Astrocyte (in vitro differentiated cells and primary cell): ENCODE data around the gene PLD1. TPM values are rescaled to one million over a fixed set of nuclear protein-coding genes. Genes with fewer than 3 reads are reported as not detected.

Source experiments
- DNase-seq: peaks from one replicate; pipeline ENCODE4 v3.0.0-alpha.2; 2010; ENCODE audit warnings: low read depth
- FAIRE-seq: peaks from 2 replicates; lab custom pipeline; 2011; peaks lifted over from hg19 to GRCh38; lab: Jason Lieb, UNC
- H2AFZ ChIP-seq: 2 replicates; pipeline ENCODE4 v1.6.0; 2012; ENCODE audit warnings: low read depth, low read length, inconsistent platforms
- H3K27ac ChIP-seq: 2 replicates; pipeline ENCODE4 v1.5.1; 2011; ENCODE audit warnings: low read depth, low read length, inconsistent platforms
- H3K27me3 ChIP-seq: 2 replicates; pipeline ENCODE4 v1.6.0; 2011; ENCODE audit warnings: low read length, inconsistent platforms; ENCODE audit not compliant: insufficient read depth
- H3K36me3 ChIP-seq: 2 replicates; pipeline ENCODE4 v1.5.1; 2011; ENCODE audit warnings: low read length, inconsistent platforms; ENCODE audit not compliant: insufficient read depth
- H3K4me1 ChIP-seq: 2 replicates; pipeline ENCODE4 v1.5.1; 2011; ENCODE audit warnings: low read length, inconsistent platforms; ENCODE audit not compliant: insufficient read depth
- H3K4me2 ChIP-seq: 2 replicates; pipeline ENCODE4 v1.6.0; 2012; ENCODE audit warnings: low read length, inconsistent platforms
- H3K4me3 ChIP-seq: 2 replicates; pipeline ENCODE4 v1.5.1; 2011; ENCODE audit warnings: low read depth, mild to moderate bottlenecking, low read length, inconsistent platforms; ENCODE audit not compliant: insufficient read depth
- H3K79me2 ChIP-seq: 2 replicates; pipeline ENCODE4 v1.6.0; 2012; ENCODE audit warnings: mild to moderate bottlenecking, low read length, inconsistent platforms; ENCODE audit not compliant: insufficient read depth
- H3K9ac ChIP-seq: 2 replicates; pipeline ENCODE4 v1.6.0; 2012; ENCODE audit warnings: mild to moderate bottlenecking, low read length, inconsistent platforms
- H3K9me3 ChIP-seq: 2 replicates; pipeline ENCODE4 v1.5.1; 2012; ENCODE audit warnings: low read depth, mild to moderate bottlenecking, low read length, inconsistent platforms; ENCODE audit not compliant: insufficient read depth
- H4K20me1 ChIP-seq: 2 replicates; pipeline ENCODE4 v1.6.0; 2012; ENCODE audit warnings: low read length, inconsistent platforms; ENCODE audit not compliant: insufficient read depth
- H3K27ac Mint-ChIP-seq: one replicate; pipeline ENCODE4 v1.8.0; 2021; ENCODE audit warnings: mild to moderate bottlenecking, mixed read lengths; ENCODE audit not compliant: unreplicated experiment
- H3K27me3 Mint-ChIP-seq: one replicate; pipeline ENCODE4 v1.8.0; 2021; ENCODE audit warnings: low read depth, mixed read lengths; ENCODE audit not compliant: unreplicated experiment
- H3K36me3 Mint-ChIP-seq: one replicate; pipeline ENCODE4 v1.8.0; 2021; ENCODE audit warnings: low read depth, mixed read lengths; ENCODE audit not compliant: unreplicated experiment
- H3K4me1 Mint-ChIP-seq: one replicate; pipeline ENCODE4 v1.8.0; 2021; ENCODE audit warnings: low read depth, mixed read lengths; ENCODE audit not compliant: unreplicated experiment
- H3K4me3 Mint-ChIP-seq: one replicate; pipeline ENCODE4 v1.8.0; 2021; ENCODE audit warnings: mild to moderate bottlenecking, moderate library complexity, mixed read lengths; ENCODE audit not compliant: unreplicated experiment
- H3K9me3 Mint-ChIP-seq: one replicate; pipeline ENCODE4 v1.8.0; 2021; ENCODE audit warnings: mild to moderate bottlenecking, mixed read lengths; ENCODE audit not compliant: unreplicated experiment
- CTCF ChIP-seq: IDR thresholded peaks from 2 replicates; pipeline ENCODE4 v1.5.1; 2011; ENCODE audit warnings: low read depth, mild to moderate bottlenecking, inconsistent platforms, low read length, moderate library complexity; ENCODE audit not compliant: insufficient read depth
- EZH2 ChIP-seq: IDR thresholded peaks from 2 replicates; pipeline ENCODE4 v1.6.1; 2012; ENCODE audit warnings: mild to moderate bottlenecking, low read length, inconsistent platforms; ENCODE audit not compliant: insufficient read depth
- total RNA-seq: library from RNA; stranded (reverse); gene quantifications from 2 replicates; pipeline ENCODE4 v1.2.1, GENCODE V29; 2021

The PLD1 gene
- total RNA-seq, 1 donor from 2014 or later, result 21.5 TPM

DNA sequence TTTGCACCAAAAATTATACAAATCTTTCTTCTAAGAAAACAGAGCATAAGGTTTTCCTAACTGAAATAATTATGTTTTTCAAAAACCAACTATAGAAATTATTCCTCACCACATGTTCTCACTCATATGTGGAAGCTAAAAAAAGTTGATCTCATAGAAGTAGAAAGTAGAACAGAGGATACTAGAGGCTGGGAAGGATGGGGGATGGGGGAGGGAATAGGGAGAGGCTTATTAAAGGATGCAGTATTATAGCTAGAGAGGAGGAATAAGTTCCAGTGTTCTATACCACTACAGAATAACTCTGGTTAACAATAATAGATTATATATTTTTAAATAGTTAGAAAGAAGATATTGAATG, 20.2 kb upstream of the PLD1 start:
- no peaks in the 10 kb centered on the region for H3K9me3 ChIP-seq
- H3K4me1 Mint-ChIP-seq, result peaks cover 9% of the 10 kb centered on the region
- DNase-seq, result no peak
- H3K9ac ChIP-seq, result no peak overlapping the region
- no peak overlapping the region for H3K27ac Mint-ChIP-seq
- H3K4me2 ChIP-seq, result no peak overlapping the region
- H3K4me3 ChIP-seq, result no peak overlapping the region
- no peaks in the 10 kb centered on the region for H3K27me3 ChIP-seq
- no peaks in the 10 kb centered on the region for H3K36me3 ChIP-seq
- TF ChIP-seq CTCF (no peak), EZH2 (no peak)
- H3K79me2 ChIP-seq, result no peaks in the 10 kb centered on the region
- H3K9me3 Mint-ChIP-seq, result no peaks in the 10 kb centered on the region
- peaks cover 8% of the 10 kb centered on the region for H3K4me1 ChIP-seq
- peaks cover 2% of the 10 kb centered on the region for H3K36me3 Mint-ChIP-seq
- H3K27ac ChIP-seq, result no peak overlapping the region
- no peak for FAIRE-seq
- peaks cover 4% of the 10 kb centered on the region for H3K27me3 Mint-ChIP-seq
- H4K20me1 ChIP-seq, result no peaks in the 10 kb centered on the region
- H3K4me3 Mint-ChIP-seq, result no peak overlapping the region
- no peak overlapping the region for H2AFZ ChIP-seq

DNA sequence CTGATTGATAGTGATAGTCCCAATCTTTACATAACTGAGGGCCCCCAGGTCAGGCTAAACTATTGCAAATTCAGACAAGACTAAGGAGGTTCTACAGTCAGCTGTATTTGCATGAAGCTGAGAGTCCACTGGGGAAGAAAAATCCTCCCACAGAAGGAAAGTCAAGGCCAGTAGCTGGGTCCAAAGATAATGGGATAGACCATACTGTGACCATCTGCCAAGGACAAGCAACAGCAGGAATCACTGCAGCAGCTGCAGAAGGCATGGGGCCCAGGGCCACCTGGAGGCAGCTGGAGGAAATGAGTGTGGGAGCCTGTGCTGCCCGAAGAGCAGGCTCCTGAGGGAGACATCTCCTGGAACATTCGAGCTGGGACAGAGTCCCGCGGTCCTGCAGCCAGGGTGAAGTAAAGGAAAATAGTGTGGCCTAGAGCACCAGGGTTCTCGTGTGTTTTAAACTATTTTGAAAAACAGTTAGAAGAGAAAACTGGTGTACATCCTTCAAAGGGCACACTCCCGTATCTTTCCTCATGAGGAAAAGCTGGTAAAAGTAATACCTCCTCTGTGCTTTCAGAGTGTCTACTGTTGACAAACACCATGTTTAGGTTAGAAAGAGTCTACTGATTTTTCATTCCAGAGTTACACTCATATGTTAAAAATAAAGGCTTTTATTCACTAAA, 19.7 kb upstream of the PLD1 start:
- H3K4me1 Mint-ChIP-seq, result peaks cover 12% of the 10 kb centered on the region
- no peak for TF ChIP-seq EZH2
- TF ChIP-seq CTCF, result peak; percentile 65
- H3K9ac ChIP-seq, result no peak overlapping the region
- no peaks in the 10 kb centered on the region for H3K36me3 ChIP-seq
- H3K27me3 ChIP-seq, result no peaks in the 10 kb centered on the region
- peak overlapping the region; percentile 22 for H2AFZ ChIP-seq
- FAIRE-seq (no peak), DNase-seq (peak; percentile 64)
- H3K4me2 ChIP-seq, result no peak overlapping the region
- H3K27me3 Mint-ChIP-seq, result peaks cover 4% of the 10 kb centered on the region
- H3K27ac ChIP-seq, result no peak overlapping the region
- H3K4me1 ChIP-seq, result peaks cover 13% of the 10 kb centered on the region
- H3K9me3 ChIP-seq, result no peaks in the 10 kb centered on the region
- H3K27ac Mint-ChIP-seq, result no peak overlapping the region
- no peaks in the 10 kb centered on the region for H4K20me1 ChIP-seq
- no peaks in the 10 kb centered on the region for H3K9me3 Mint-ChIP-seq
- H3K4me3 ChIP-seq, result no peak overlapping the region
- H3K79me2 ChIP-seq, result no peaks in the 10 kb centered on the region
- no peak overlapping the region for H3K4me3 Mint-ChIP-seq
- peaks cover 2% of the 10 kb centered on the region for H3K36me3 Mint-ChIP-seq
